GM12878 (cell line): ENCODE results near the gene TARBP2. TPM values are rescaled to one million over a fixed set of nuclear protein-coding genes. Genes with fewer than 3 reads are reported as not detected.

Source experiments
- ATAC-seq: fragments of 200-7000 bp; cut with Tn5 transposase; 3 replicates; pipeline ENCODE4 v1.9.1; 2020; ENCODE audit warnings: mild to moderate bottlenecking, moderate library complexity
- BruUV-seq: library from RNA; stranded (reverse); fragments of 400-500 nt; replicated peaks from 2 replicates; lab custom pipeline; 2021; lab: Mats Ljungman, UMichigan
- CTCF ChIA-PET: fragments of 300-600 bp; sonication (Branson Sonifier 250); formaldehyde crosslinking; extraction: SDS; loops from one replicate; lab custom pipeline; 2021; ENCODE audit warnings: inconsistent platforms; lab: Yijun Ruan, JAX
- POLR2A ChIA-PET: fragments of 350-600 bp; formaldehyde crosslinking; extraction: SDS; loops from one replicate; lab custom pipeline; 2021; ENCODE audit warnings: inconsistent platforms; lab: Charles Lee
- RAD21 ChIA-PET: fragments of 300-600 bp; sonication (Branson Sonifier 250); formaldehyde crosslinking; loops from one replicate; lab custom pipeline; 2023; ENCODE audit warnings: antibody characterized with exemption; ENCODE audit not compliant: unreplicated experiment; lab: Charles Lee
- SMC1A ChIA-PET: fragments of 300-600 bp; sonication (Branson Sonifier 250); formaldehyde crosslinking; loops from one replicate; lab custom pipeline; 2023; ENCODE audit not compliant: unreplicated experiment, uncharacterized antibody; lab: Charles Lee
- DNase-seq: peaks from one replicate; pipeline ENCODE4 v3.0.0-alpha.2; 2011; ENCODE audit warnings: low read depth, low spot score
- FAIRE-seq: peaks from 3 replicates; lab custom pipeline; 2011; peaks lifted over from hg19 to GRCh38; lab: Jason Lieb, UNC
- H2AFZ ChIP-seq: 2 replicates; pipeline ENCODE4 v1.6.0; 2011; ENCODE audit warnings: low read depth, low read length, control low read depth; ENCODE audit not compliant: control insufficient read depth
- H3K27ac ChIP-seq: 2 replicates; pipeline ENCODE4 v1.5.1; 2011; ENCODE audit warnings: control low read depth; ENCODE audit not compliant: control insufficient read depth, insufficient read depth
- H3K27me3 ChIP-seq, 2 experiments: replicated peaks in 1 of 2; 2 replicates each; pipeline versions ENCODE4 v1.6.0 to v1.6.1; 2011; ENCODE audit warnings: low read length in 1 of 2; ENCODE audit not compliant: control insufficient read depth in 2 of 2, insufficient read depth in 2 of 2
- H3K36me3 ChIP-seq, 2 experiments: 2 replicates each; pipeline ENCODE4 v1.5.1; 2011; ENCODE audit warnings: low read length in 1 of 2; ENCODE audit not compliant: control insufficient read depth in 2 of 2, insufficient read depth in 2 of 2
- H3K4me1 ChIP-seq: 2 replicates; pipeline ENCODE4 v1.6.1; 2011; ENCODE audit warnings: mild to moderate bottlenecking, low read length, moderate library complexity, mixed read lengths; ENCODE audit not compliant: control insufficient read depth, insufficient read depth
- H3K4me2 ChIP-seq: 2 replicates; pipeline ENCODE4 v1.6.0; 2011; ENCODE audit warnings: control low read depth; ENCODE audit not compliant: control insufficient read depth, insufficient read depth
- H3K4me3 ChIP-seq: fragments of 200-600 bp; sonication (generic); 2 replicates; pipeline ENCODE4 v1.5.1; 2016
- H3K79me2 ChIP-seq: 2 replicates; pipeline ENCODE4 v1.6.0; 2011; ENCODE audit warnings: low read length; ENCODE audit not compliant: control insufficient read depth, insufficient read depth
- H3K9ac ChIP-seq: 2 replicates; pipeline ENCODE4 v1.8.0; 2011; ENCODE audit warnings: low read length, control low read depth, mixed read lengths; ENCODE audit not compliant: control insufficient read depth, insufficient read depth
- H3K9me3 ChIP-seq: replicated peaks from 3 replicates; pipeline ENCODE4 v1.5.1; 2011; ENCODE audit warnings: mild to moderate bottlenecking, low read length; ENCODE audit not compliant: control insufficient read depth, insufficient read depth
- H4K20me1 ChIP-seq: 2 replicates; pipeline ENCODE4 v1.6.0; 2011; ENCODE audit not compliant: control insufficient read depth, insufficient read depth
- BACH1 ChIP-seq: fragments of 450-650 bp; IDR thresholded peaks from 2 replicates; pipeline ENCODE4 v1.6.1; 2017; ENCODE audit warnings: mild to moderate bottlenecking, borderline replicate concordance
- BHLHE40 ChIP-seq, 2 experiments: fragments of 450-650 bp in 1 of 2; IDR thresholded peaks; 2 replicates each; pipeline ENCODE4 v1.6.1; 2011 to 2017; ENCODE audit warnings: low read depth in 2 of 2, borderline replicate concordance in 1 of 2, improper control_type of control experiment in 1 of 2, low read length in 1 of 2, mild to moderate bottlenecking in 1 of 2
- CEBPB ChIP-seq, 2 experiments: fragments of 150-350 bp in 1 of 2; IDR thresholded peaks; 2 replicates each; pipeline ENCODE4 v1.6.1; 2012 to 2014; ENCODE audit warnings: low read depth in 2 of 2, low read length in 2 of 2, borderline replicate concordance in 1 of 2, inconsistent platforms in 1 of 2
- CREB1 ChIP-seq: IDR thresholded peaks from 2 replicates; pipeline ENCODE4 v1.6.1; 2012; ENCODE audit warnings: low read depth, mild to moderate bottlenecking, inconsistent platforms
- CTCF ChIP-seq, 3 experiments: IDR thresholded peaks in 2 of 3; conservative IDR thresholded peaks in 1 of 3; 2 replicates each; pipeline ENCODE4 v1.5.1; 2011; ENCODE audit warnings: low read depth in 3 of 3, low read length in 3 of 3, mild to moderate bottlenecking in 3 of 3, control low read depth in 2 of 3, moderate library complexity in 2 of 3, inconsistent platforms in 1 of 3, mixed read lengths in 1 of 3; ENCODE audit not compliant: control insufficient read depth in 2 of 3, insufficient read depth in 1 of 3; ENCODE audit errors: extremely low read depth in 1 of 3
- EGR1 ChIP-seq, 2 experiments: IDR thresholded peaks; 1 replicate in 1 of 2; 2 replicates in 1 of 2; pipeline ENCODE4 v1.6.1; 2011 to 2012; ENCODE audit warnings: low read depth in 2 of 2, low read length in 2 of 2, borderline replicate concordance in 1 of 2, mild to moderate bottlenecking in 1 of 2, moderate library complexity in 1 of 2
- IRF4 ChIP-seq: IDR thresholded peaks from 2 replicates; pipeline ENCODE4 v1.6.1; 2011; ENCODE audit warnings: low read depth, low read length
- MTA3 ChIP-seq: IDR thresholded peaks from 2 replicates; pipeline ENCODE4 v1.6.1; 2012; ENCODE audit warnings: low read length, inconsistent platforms, borderline replicate concordance
- MXI1 ChIP-seq: fragments of 150-350 bp; IDR thresholded peaks from 2 replicates; pipeline ENCODE4 v1.6.1; 2011; ENCODE audit warnings: low read depth, mild to moderate bottlenecking, inconsistent platforms, low read length, improper control_type of control experiment
- NFIC ChIP-seq: IDR thresholded peaks from 2 replicates; pipeline ENCODE4 v1.6.1; 2012; ENCODE audit warnings: low read depth, mild to moderate bottlenecking, inconsistent platforms, low read length, moderate library complexity
- POLR2A ChIP-seq: IDR thresholded peaks from 2 replicates; pipeline ENCODE4 v1.6.1; 2011; ENCODE audit warnings: low read depth, mild to moderate bottlenecking, low read length
- POLR2AphosphoS5 ChIP-seq: IDR thresholded peaks from 2 replicates; pipeline ENCODE4 v1.6.1; 2011; ENCODE audit warnings: mild to moderate bottlenecking, low read length, inconsistent platforms
- STAT3 ChIP-seq: IDR thresholded peaks from 2 replicates; pipeline ENCODE4 v1.6.1; 2011; ENCODE audit warnings: low read depth, low read length, improper control_type of control experiment
- YY1 ChIP-seq: IDR thresholded peaks from 2 replicates; pipeline ENCODE4 v1.6.1; 2011; ENCODE audit warnings: low read depth, mild to moderate bottlenecking, low read length
- WGBS: methylation state at CpG from one replicate; pipeline ENCODE4 v1.1.6; 2016; ENCODE audit warnings: low lambda C conversion rate; ENCODE audit not compliant: insufficient replicate concordance, insufficient coverage; ENCODE audit errors: missing lambda C conversion rate; 5-methylcytosine and 5-hydroxymethylcytosine counted together
- in situ Hi-C: fragments of 300-500 bp; cut with MboI; formaldehyde crosslinking; loops from 9 replicates; pipeline ENCODE4 v1.14.3; 2018; ENCODE audit warnings: mixed read lengths
- intact Hi-C: fragments of 100-400 bp; cut with micrococcal nuclease; formaldehyde crosslinking; loops from one replicate; pipeline ENCODE4 v1.14.2; 2022; ENCODE audit not compliant: unreplicated experiment
- polyA plus RNA-seq, 11 experiments: library from polyadenylated mRNA; depleted of rRNA in 4 of 11; unstranded in 6 of 11; stranded (reverse) in 5 of 11; fragments of >200 nt; fragmentation: Nextera tagmentation in 4 of 11; fragmentation: Illumina TruSeq in 1 of 11; extraction: Ambion mirVana in 4 of 11; extraction: Trizol in 1 of 11; gene quantifications; 1 replicate in 1 of 11; 2 replicates in 10 of 11; pipeline versions ENCODE4 v1.2.1 to v1.2.3, GENCODE V29; 2011 to 2016; ENCODE audit warnings: inconsistent platforms in 2 of 11, missing spikeins in 2 of 11, low read depth in 1 of 11
- total RNA-seq, 4 experiments: library from RNA; depleted of rRNA in 3 of 4; stranded (reverse); fragments of >200 nt in 3 of 4; fragmentation: Illumina TruSeq in 1 of 4; extraction: Trizol in 1 of 4; gene quantifications; 2 replicates each; pipeline versions ENCODE4 v1.2.1 to v1.2.3, GENCODE V29; 2013 to 2021
- TF ChIP-seq, protein P1 (sequence below): IDR thresholded peaks from 2 replicates; pipeline ENCODE4 v1.6.1; 2012; ENCODE audit warnings: low read length, inconsistent platforms
- TF ChIP-seq, protein P2 (sequence below): fragments of 450-650 bp; IDR thresholded peaks from 2 replicates; pipeline ENCODE4 v1.6.1; 2017; ENCODE audit warnings: low read depth, mild to moderate bottlenecking, moderate library complexity

Gene TARBP2
- total and polyA plus RNA-seq, 10 of the 15 experiments (the other 5 are each of a cell fraction or from before 2014, with no cell fraction given): 5.5 to 60.1 (median 36.8) TPM

GRCh38 chr12:53499266-53500141 lies 1.6 kb upstream of the TARBP2 start, which contains the start of gene MAP3K12:
Gene MAP3K12 (minus strand): TSS chr12:53499458. CDS start chr12:53487391, 12,067 bp downstream.
- no TSS peak for BruUV-seq
- WGBS: 2% methylated on average over 38 of the region's 51 CpGs
- peak; percentile 49 for ATAC-seq
- TF ChIP-seq CEBPB (IDR thresholded peaks at IDR 0.05; ENCODE audit: borderline replicate concordance in 1 of 2, low read depth in 2 of 2, low read length in 2 of 2) (no peak), POLR2AphosphoS5 (no peak), MXI1 (no peak), STAT3 (no peak), BACH1 (peak; percentile 15; the same call in 1 of the 2 replicates), IRF4 (no peak), CREB1 (0 out of 2 replicates have a peak, but pooled peaks have one; percentile 12), BHLHE40 (IDR thresholded peaks at IDR 0.05; ENCODE audit: borderline replicate concordance in 1 of 2, low read depth in 2 of 2, low read length in 1 of 2) (peak in 1 of 2 experiments; percentile 44; a peak in 2 of 4 replicates), NFIC (no peak), YY1 (0 out of 2 replicates have a peak, but pooled peaks have one; percentile 23), POLR2A (peak; percentile 24; the same call in 1 of the 2 replicates), CTCF (IDR thresholded peaks at IDR 0.05 in 2 of 3, conservative IDR thresholded peaks at IDR 0.05 in 1 of 3; ENCODE audit: control insufficient read depth in 2 of 3, extremely low read depth in 1 of 3, insufficient read depth in 1 of 3, low read depth in 3 of 3, low read length in 3 of 3) (0 out of 6 replicates have a peak, but pooled peaks of 2 of the 3 experiments have one; percentile 12 to 15), MTA3 (no peak), EGR1 (IDR thresholded peaks at IDR 0.05; ENCODE audit: borderline replicate concordance in 1 of 2, low read depth in 2 of 2, low read length in 2 of 2) (peak in 1 of 2 experiments; percentile 19; a peak in 1 of 3 replicates)
- TF ChIP-seq, protein P1, sequence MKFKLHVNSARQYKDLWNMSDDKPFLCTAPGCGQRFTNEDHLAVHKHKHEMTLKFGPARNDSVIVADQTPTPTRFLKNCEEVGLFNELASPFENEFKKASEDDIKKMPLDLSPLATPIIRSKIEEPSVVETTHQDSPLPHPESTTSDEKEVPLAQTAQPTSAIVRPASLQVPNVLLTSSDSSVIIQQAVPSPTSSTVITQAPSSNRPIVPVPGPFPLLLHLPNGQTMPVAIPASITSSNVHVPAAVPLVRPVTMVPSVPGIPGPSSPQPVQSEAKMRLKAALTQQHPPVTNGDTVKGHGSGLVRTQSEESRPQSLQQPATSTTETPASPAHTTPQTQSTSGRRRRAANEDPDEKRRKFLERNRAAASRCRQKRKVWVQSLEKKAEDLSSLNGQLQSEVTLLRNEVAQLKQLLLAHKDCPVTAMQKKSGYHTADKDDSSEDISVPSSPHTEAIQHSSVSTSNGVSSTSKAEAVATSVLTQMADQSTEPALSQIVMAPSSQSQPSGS: no peak
- TF ChIP-seq, protein P2, sequence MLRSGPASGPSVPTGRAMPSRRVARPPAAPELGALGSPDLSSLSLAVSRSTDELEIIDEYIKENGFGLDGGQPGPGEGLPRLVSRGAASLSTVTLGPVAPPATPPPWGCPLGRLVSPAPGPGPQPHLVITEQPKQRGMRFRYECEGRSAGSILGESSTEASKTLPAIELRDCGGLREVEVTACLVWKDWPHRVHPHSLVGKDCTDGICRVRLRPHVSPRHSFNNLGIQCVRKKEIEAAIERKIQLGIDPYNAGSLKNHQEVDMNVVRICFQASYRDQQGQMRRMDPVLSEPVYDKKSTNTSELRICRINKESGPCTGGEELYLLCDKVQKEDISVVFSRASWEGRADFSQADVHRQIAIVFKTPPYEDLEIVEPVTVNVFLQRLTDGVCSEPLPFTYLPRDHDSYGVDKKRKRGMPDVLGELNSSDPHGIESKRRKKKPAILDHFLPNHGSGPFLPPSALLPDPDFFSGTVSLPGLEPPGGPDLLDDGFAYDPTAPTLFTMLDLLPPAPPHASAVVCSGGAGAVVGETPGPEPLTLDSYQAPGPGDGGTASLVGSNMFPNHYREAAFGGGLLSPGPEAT: no peak

More at GRCh38 chr12:53499266-53500141, 1.6 kb upstream of the TARBP2 start, which contains the start of gene MAP3K12:
- SMC1A ChIA-PET: interaction anchor here (0.9 to 2.6 kb wide), 4 partner anchors 10 to 175 kb away, joined by 3 to 11 read pairs (median 9); no protein-coding TSS in a partner anchor
- Histone ChIP-seq H3K27me3 (no peaks in the 10 kb centered on the region), H3K9ac (peak within 1 kb of the TSS; percentile 69), H4K20me1 (no peaks in the 10 kb centered on the region), H3K4me1 (peaks cover 13% of the 10 kb centered on the region), H3K27ac (peak within 1 kb of the TSS; percentile 82), H3K4me2 (peak within 1 kb of the TSS; percentile 89), H3K79me2 (peaks cover 11% of the 10 kb centered on the region), H2AFZ (peak within 1 kb of the TSS; percentile 83), H3K9me3 (no peaks in the 10 kb centered on the region), H3K4me3 (peak within 1 kb of the TSS; percentile 76), H3K36me3 (no peaks in the 10 kb centered on the region; a peak in 1 of 4 replicates)
- POLR2A ChIA-PET: interaction anchor here (1.5 to 2.4 kb wide), 3 partner anchors 52 to 120 kb away, joined by 4 to 18 read pairs (median 5); partner anchors contain the start of gene SP1
- CTCF ChIA-PET: interaction anchor here (0.6 to 1.7 kb wide), 6 partner anchors 9 to 244 kb away, joined by 3 to 6 read pairs (median 3); partner anchors contain the start of gene AAAS
- no peak for DNase-seq
- in situ Hi-C loops (no loop called here), intact Hi-C loops (loop anchor here (5.0 kb wide), 1 partner anchor 47 kb away; the partner anchor contains the start of gene PCBP2)
- peak; percentile 7 for FAIRE-seq
- RAD21 ChIA-PET: interaction anchor here (1.0 to 1.9 kb wide), 3 partner anchors 52 to 178 kb away, joined by 3 to 13 read pairs (median 6); partner anchors contain the start of gene AAAS
